Pancreas (tissue), 10 donors: Measurements from ENCODE around the gene RPL41. TPM values are rescaled to one million over a fixed set of nuclear protein-coding genes. Genes with fewer than 3 reads are reported as not detected.

ENCODE experiments used
- ATAC-seq, 4 donors: fragments of 200-7000 bp; cut with Tn5 transposase; one replicate each; pipeline versions ENCODE4 v1.8.0 to v1.9.1; 2020; ENCODE audit warnings: mild to moderate bottlenecking in 4 of 4, moderate library complexity in 4 of 4
- DNase-seq, 6 donors: peaks; one replicate each; pipeline ENCODE4 v3.0.0-alpha.2; 2020
- FAIRE-seq: peaks from 2 replicates; lab custom pipeline; 2012; peaks lifted over from hg19 to GRCh38; lab: Jason Lieb, UNC
- H3K27ac ChIP-seq, 4 donors: fragments of 200-600 bp; sonication (generic); 1 replicate in 3 of 4; 2 replicates in 1 of 4; pipeline versions ENCODE4 v1.5.0 to v1.8.0; 2020
- H3K27me3 ChIP-seq, 4 donors: fragments of 200-600 bp; one replicate each; pipeline ENCODE4 v1.8.0; 2021
- H3K36me3 ChIP-seq, 3 donors: fragments of 200-600 bp; sonication (generic) in 1 of 3; one replicate each; pipeline versions ENCODE4 v1.5.0 to v1.8.0; 2020 to 2021
- H3K4me1 ChIP-seq, 3 donors: fragments of 200-600 bp; one replicate each; pipeline ENCODE4 v1.8.0; 2021
- H3K4me3 ChIP-seq, 4 donors: fragments of 200-600 bp; sonication (generic) in 2 of 4; one replicate each; pipeline versions ENCODE4 v1.5.0 to v1.8.0; 2020 to 2021
- H3K9me3 ChIP-seq, 4 donors: fragments of 200-600 bp; one replicate each; pipeline ENCODE4 v1.8.0; 2021
- WGBS, 2 donors: extraction: QIAGEN DNeasy Blood & Tissue Kit; methylation state at CpG; one replicate each; pipeline ENCODE4 v1.1.7; 2013; 5-methylcytosine and 5-hydroxymethylcytosine counted together
- intact Hi-C, 3 donors: fragments of 100-400 bp; cut with DNase I; formaldehyde crosslinking; loops; one replicate each; pipeline versions ENCODE4 v1.11.1 to v1.14.2; 2022
- polyA plus RNA-seq, 2 donors: library from polyadenylated mRNA; stranded (reverse); fragments of 200-250 nt; gene quantifications; one replicate each; pipeline ENCODE4 v1.2.3, GENCODE V29; 2013
- total RNA-seq, 6 donors: library from RNA; stranded (reverse); fragmentation: NEBNext Ultra II Directional in 4 of 6; extraction: Animal tissue kit (Norgen Biotek cat#: 25700) in 4 of 6; gene quantifications; one replicate each; pipeline versions ENCODE4 v1.2.1 to v1.2.4, GENCODE V29; 2021 to 2023
- TF ChIP-seq, protein P1 (sequence below), 4 donors: fragments of 200-600 bp; sonication (generic) in 3 of 4; IDR thresholded peaks; one replicate each; pipeline versions ENCODE4 v1.5.0 to v1.8.0; 2021; ENCODE audit warnings: antibody characterized with exemption in 4 of 4
- donor health status: healthy with polysubstance abuse.
- donor health status: DM: no; HTN: no; CAD: no; lungs with moderate emphysema.
- donor health status: DM: no; HTN: no; CAD: no.
- donor health status: control.
- donor health status: control.
- donor health status: Bipolar disorder and iron deficiency.
- donor health status: DM: yes; HTN: yes; CAD: no.
- donor health status: DM: no; HTN: no; CAD: no.
- donor health status: DM: no; HTN: no; CAD: no.
- donor health status: DM: yes; HTN: yes; CAD: no.

Gene RPL41
- total and polyA plus RNA-seq, 8 donors = 1,821 to 3,960 (median 2,741) TPM

- TF ChIP-seq, protein P1, sequence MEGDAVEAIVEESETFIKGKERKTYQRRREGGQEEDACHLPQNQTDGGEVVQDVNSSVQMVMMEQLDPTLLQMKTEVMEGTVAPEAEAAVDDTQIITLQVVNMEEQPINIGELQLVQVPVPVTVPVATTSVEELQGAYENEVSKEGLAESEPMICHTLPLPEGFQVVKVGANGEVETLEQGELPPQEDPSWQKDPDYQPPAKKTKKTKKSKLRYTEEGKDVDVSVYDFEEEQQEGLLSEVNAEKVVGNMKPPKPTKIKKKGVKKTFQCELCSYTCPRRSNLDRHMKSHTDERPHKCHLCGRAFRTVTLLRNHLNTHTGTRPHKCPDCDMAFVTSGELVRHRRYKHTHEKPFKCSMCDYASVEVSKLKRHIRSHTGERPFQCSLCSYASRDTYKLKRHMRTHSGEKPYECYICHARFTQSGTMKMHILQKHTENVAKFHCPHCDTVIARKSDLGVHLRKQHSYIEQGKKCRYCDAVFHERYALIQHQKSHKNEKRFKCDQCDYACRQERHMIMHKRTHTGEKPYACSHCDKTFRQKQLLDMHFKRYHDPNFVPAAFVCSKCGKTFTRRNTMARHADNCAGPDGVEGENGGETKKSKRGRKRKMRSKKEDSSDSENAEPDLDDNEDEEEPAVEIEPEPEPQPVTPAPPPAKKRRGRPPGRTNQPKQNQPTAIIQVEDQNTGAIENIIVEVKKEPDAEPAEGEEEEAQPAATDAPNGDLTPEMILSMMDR (IDR thresholded peaks at IDR 0.05) = no peak
- DNase-seq = no peak
- Histone ChIP-seq H3K4me3 (no peak overlapping the region), H3K36me3 (peaks cover 0 to 8% (median 0%) of the 10 kb centered on the region in 3 donors), H3K9me3 (no peaks in the 10 kb centered on the region), H3K4me1 (peaks cover 12 to 28% (median 18%) of the 10 kb centered on the region in 3 donors), H3K27me3 (no peaks in the 10 kb centered on the region), H3K27ac (peak overlapping the region in 1 of 4 donors; percentile 12)
- ATAC-seq = no peak
- FAIRE-seq = no peak
- WGBS, 2 donors = 28 to 39% methylated on average over 4 of the region's 4 CpGs
- intact Hi-C loops = loop anchor here in 2 of 3 donors (5.0 to 10.0 kb wide), 2 partner anchors 63 to 331 kb away; partner anchors contain the start of genes MIP (in 1 of the 2) and SMARCC2 (in 1 of the 2)
These were observed 7.7 kb downstream of the RPL41 start for GRCh38 chr12:56124133-56124532.

- ATAC-seq = no peak
- Histone ChIP-seq H3K27ac (peak overlapping the region; percentile 49 to 91 (median 70)), H3K27me3 (no peaks in the 10 kb centered on the region), H3K4me1 (peaks cover 10 to 27% (median 12%) of the 10 kb centered on the region in 3 donors), H3K9me3 (no peaks in the 10 kb centered on the region), H3K36me3 (peaks cover 0 to 13% (median 0%) of the 10 kb centered on the region in 3 donors), H3K4me3 (no peak overlapping the region)
- WGBS, 2 donors = 34 to 42% methylated on average over 3 of the region's 3 CpGs
- intact Hi-C loops = loop anchor here in 1 of 3 donors (2.0 to 10.0 kb wide), 2 partner anchors 62 to 328 kb away; partner anchors contain the start of genes MIP and SMARCC2
- TF ChIP-seq, protein P1 (IDR thresholded peaks at IDR 0.05) = no peak
- FAIRE-seq = no peak
- no peak for DNase-seq
These were observed 10.4 kb downstream of the RPL41 start for GRCh38 chr12:56126732-56127239.

GRCh38 chr12:56127485-56127887, 11.1 kb downstream of the RPL41 start:
- TF ChIP-seq, protein P1 (IDR thresholded peaks at IDR 0.05) = no peak
- Histone ChIP-seq H3K27ac (peak overlapping the region; percentile 47 to 91 (median 67)), H3K4me3 (peak overlapping the region in 2 of 4 donors; percentile 24 to 31), H3K4me1 (peaks cover 10 to 27% (median 12%) of the 10 kb centered on the region in 3 donors), H3K27me3 (no peaks in the 10 kb centered on the region), H3K9me3 (no peaks in the 10 kb centered on the region), H3K36me3 (peaks cover 2 to 19% (median 4%) of the 10 kb centered on the region in 3 donors)
- FAIRE-seq = no peak
- no peak for ATAC-seq
- DNase-seq = no peak
- WGBS, 2 donors = 1% methylated on average over 8 of the region's 8 CpGs
- intact Hi-C loops = loop anchor here in 1 of 3 donors (2.0 to 10.0 kb wide), 2 partner anchors 61 to 327 kb away; partner anchors contain the start of genes MIP and SMARCC2

- peak; percentile 92 to 99 (median 99) for DNase-seq
- H3K4me3 ChIP-seq = peak within 1 kb of the TSS; percentile 64 to 82 (median 76)
- no peaks in the 10 kb centered on the region for H3K27me3 ChIP-seq
- intact Hi-C loops = loop anchor here in 1 of 3 donors (2.0 to 10.0 kb wide), 2 partner anchors 61 to 327 kb away; partner anchors contain the start of genes MIP and SMARCC2
- H3K36me3 ChIP-seq = peaks cover 3 to 25% (median 4%) of the 10 kb centered on the region in 3 donors
- no peaks in the 10 kb centered on the region for H3K9me3 ChIP-seq
- peak; percentile 86 to 92 (median 89) for ATAC-seq
- WGBS, 2 donors = 0% methylated on average over 48 to 49 of the region's 49 CpGs
- peak within 1 kb of the TSS; percentile 67 to 91 (median 80) for H3K27ac ChIP-seq
- peaks cover 10 to 27% (median 12%) of the 10 kb centered on the region in 3 donors for H3K4me1 ChIP-seq
- FAIRE-seq = peak; percentile 92
- TF ChIP-seq, protein P1 (IDR thresholded peaks at IDR 0.05) = no peak
These were observed 11.6 kb downstream of the RPL41 start, which contains the start of gene ESYT1 for GRCh38 chr12:56127888-56128669. ESYT1 (plus strand) TSS chr12:56128267; CDS start chr12:56128320, 53 bp downstream.
